HFFc6 (cell line): ENCODE results near the gene IL10. TPM values are rescaled to one million over a fixed set of nuclear protein-coding genes. Genes with fewer than 3 reads are reported as not detected.

Source experiments
- DNase-seq: peaks from one replicate; pipeline ENCODE4 v3.0.0-alpha.2; 2018
- H3K27ac Mint-ChIP-seq: 2 replicates; pipeline ENCODE4 v1.8.0; 2020; ENCODE audit warnings: mild to moderate bottlenecking, mixed read lengths
- H3K27me3 Mint-ChIP-seq: 2 replicates; pipeline ENCODE4 v1.8.0; 2021; ENCODE audit warnings: mild to moderate bottlenecking, moderate library complexity, mixed read lengths; ENCODE audit not compliant: insufficient read depth
- H3K36me3 Mint-ChIP-seq: 2 replicates; pipeline ENCODE4 v1.8.0; 2021; ENCODE audit warnings: low read depth, mixed read lengths
- H3K4me1 Mint-ChIP-seq: 2 replicates; pipeline ENCODE4 v1.8.0; 2020; ENCODE audit warnings: low read depth, mixed read lengths
- H3K4me3 Mint-ChIP-seq: 2 replicates; pipeline ENCODE4 v1.8.0; 2020; ENCODE audit warnings: mild to moderate bottlenecking, moderate library complexity, mixed read lengths
- H3K9me3 Mint-ChIP-seq: 2 replicates; pipeline ENCODE4 v1.8.0; 2020; ENCODE audit warnings: mild to moderate bottlenecking, mixed read lengths
- total RNA-seq, 6 experiments: library from RNA; stranded (reverse); fragmentation: NEBNext Ultra II Directional; extraction: Animal tissue kit (Norgen Biotek cat#: 25700); gene quantifications; 2 replicates in 1 of 6; 3 replicates in 5 of 6; pipeline ENCODE4 v1.2.3, GENCODE V29; 2021
- TF ChIP-seq, protein P1 (sequence below): fragments of 200-600 bp; sonication (generic); IDR thresholded peaks from 2 replicates; pipeline ENCODE4 v1.5.0; 2021; ENCODE audit warnings: antibody characterized with exemption, mild to moderate bottlenecking

The IL10 gene
- total RNA-seq, 6 experiments from 2014 or later, result not detected

DNA sequence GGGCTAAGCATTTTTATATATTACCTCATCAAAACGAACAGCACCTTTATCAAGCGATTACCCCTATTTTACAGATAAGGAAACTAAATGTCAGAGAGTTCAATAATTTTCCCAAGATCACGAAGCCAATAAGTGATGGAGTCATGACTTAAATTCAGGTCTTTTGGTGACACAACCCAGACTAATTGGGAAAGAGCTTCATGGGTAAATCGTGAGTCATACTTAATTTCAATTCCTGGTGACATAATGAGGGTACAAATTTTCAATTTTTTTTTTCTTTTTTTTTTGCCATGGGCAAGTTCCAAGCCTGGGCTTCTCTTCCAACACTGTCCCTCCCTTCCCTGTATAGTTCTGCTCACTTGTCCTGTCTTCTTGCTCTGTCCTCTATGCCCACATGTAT lies 30.1 kb upstream of the IL10 start:
- no peaks in the 10 kb centered on the region for H3K36me3 Mint-ChIP-seq
- H3K4me1 Mint-ChIP-seq, result peaks cover 40% of the 10 kb centered on the region
- no peak overlapping the region for H3K27ac Mint-ChIP-seq
- TF ChIP-seq, protein P1, sequence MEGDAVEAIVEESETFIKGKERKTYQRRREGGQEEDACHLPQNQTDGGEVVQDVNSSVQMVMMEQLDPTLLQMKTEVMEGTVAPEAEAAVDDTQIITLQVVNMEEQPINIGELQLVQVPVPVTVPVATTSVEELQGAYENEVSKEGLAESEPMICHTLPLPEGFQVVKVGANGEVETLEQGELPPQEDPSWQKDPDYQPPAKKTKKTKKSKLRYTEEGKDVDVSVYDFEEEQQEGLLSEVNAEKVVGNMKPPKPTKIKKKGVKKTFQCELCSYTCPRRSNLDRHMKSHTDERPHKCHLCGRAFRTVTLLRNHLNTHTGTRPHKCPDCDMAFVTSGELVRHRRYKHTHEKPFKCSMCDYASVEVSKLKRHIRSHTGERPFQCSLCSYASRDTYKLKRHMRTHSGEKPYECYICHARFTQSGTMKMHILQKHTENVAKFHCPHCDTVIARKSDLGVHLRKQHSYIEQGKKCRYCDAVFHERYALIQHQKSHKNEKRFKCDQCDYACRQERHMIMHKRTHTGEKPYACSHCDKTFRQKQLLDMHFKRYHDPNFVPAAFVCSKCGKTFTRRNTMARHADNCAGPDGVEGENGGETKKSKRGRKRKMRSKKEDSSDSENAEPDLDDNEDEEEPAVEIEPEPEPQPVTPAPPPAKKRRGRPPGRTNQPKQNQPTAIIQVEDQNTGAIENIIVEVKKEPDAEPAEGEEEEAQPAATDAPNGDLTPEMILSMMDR, result no peak
- DNase-seq, result no peak
- H3K4me3 Mint-ChIP-seq, result no peak overlapping the region
- peaks cover 6% of the 10 kb centered on the region for H3K27me3 Mint-ChIP-seq
- no peaks in the 10 kb centered on the region for H3K9me3 Mint-ChIP-seq

DNA sequence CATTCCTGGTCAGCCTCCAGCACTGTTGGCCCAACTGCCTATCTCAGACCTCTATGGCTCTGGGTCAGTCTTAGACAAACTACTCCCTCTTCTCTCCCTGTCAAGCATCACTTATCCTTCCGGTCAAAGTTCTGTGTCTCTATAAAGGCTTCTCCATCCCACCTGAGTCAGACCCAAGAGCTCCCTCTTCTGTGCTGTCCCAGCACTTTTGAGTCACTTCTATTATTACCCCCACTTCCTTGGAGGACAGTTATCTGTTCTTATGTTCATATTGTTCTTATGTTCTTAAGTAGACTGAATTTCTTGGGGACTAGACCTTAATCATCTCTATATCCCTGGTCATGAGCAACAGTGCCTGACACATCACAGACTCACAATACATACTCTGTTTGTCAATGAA lies 29.2 kb upstream of the IL10 start:
- H3K4me1 Mint-ChIP-seq, result peaks cover 40% of the 10 kb centered on the region
- no peaks in the 10 kb centered on the region for H3K9me3 Mint-ChIP-seq
- no peak overlapping the region for H3K4me3 Mint-ChIP-seq
- H3K36me3 Mint-ChIP-seq, result no peaks in the 10 kb centered on the region
- H3K27me3 Mint-ChIP-seq, result peaks cover 6% of the 10 kb centered on the region
- no peak overlapping the region for H3K27ac Mint-ChIP-seq
- no peak for DNase-seq
- TF ChIP-seq, protein P1, result no peak

- no peak for DNase-seq
- H3K36me3 Mint-ChIP-seq, result no peaks in the 10 kb centered on the region
- H3K4me3 Mint-ChIP-seq, result no peak overlapping the region
- peaks cover 40% of the 10 kb centered on the region for H3K4me1 Mint-ChIP-seq
- TF ChIP-seq, protein P1, result no peak
- H3K27me3 Mint-ChIP-seq, result peaks cover 6% of the 10 kb centered on the region
- no peaks in the 10 kb centered on the region for H3K9me3 Mint-ChIP-seq
- no peak overlapping the region for H3K27ac Mint-ChIP-seq
Measured at GRCh38 chr1:206800891-206801290, 28.6 kb upstream of the IL10 start.

DNA sequence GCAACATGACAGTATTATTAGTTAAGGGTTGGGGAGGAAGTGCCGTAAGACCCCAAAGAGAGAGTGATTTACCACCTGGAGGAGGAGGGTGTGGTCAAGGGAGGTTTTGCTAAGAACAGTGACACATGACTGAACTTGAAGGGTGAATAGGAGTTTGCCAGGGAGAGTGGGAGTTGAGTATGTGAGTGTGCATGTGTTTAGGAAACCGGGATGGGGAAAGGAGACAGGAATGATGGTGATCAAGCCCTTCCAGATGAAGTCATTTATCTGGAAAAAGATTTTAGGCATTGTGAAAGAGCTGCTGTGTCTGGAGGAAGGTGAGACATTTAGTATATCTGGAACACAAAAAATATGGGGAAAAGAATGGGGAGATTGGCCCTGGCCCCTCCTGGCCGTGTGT lies 28.1 kb upstream of the IL10 start:
- Mint-ChIP-seq H3K36me3 (no peaks in the 10 kb centered on the region), H3K27me3 (peaks cover 6% of the 10 kb centered on the region), H3K9me3 (no peaks in the 10 kb centered on the region), H3K27ac (no peak overlapping the region), H3K4me3 (no peak overlapping the region), H3K4me1 (peaks cover 40% of the 10 kb centered on the region)
- TF ChIP-seq, protein P1, result no peak
- no peak for DNase-seq

- no peaks in the 10 kb centered on the region for H3K9me3 Mint-ChIP-seq
- TF ChIP-seq, protein P1, result no peak
- H3K27me3 Mint-ChIP-seq, result peaks cover 3% of the 10 kb centered on the region
- peaks cover 37% of the 10 kb centered on the region for H3K4me1 Mint-ChIP-seq
- no peak overlapping the region for H3K27ac Mint-ChIP-seq
- H3K36me3 Mint-ChIP-seq, result no peaks in the 10 kb centered on the region
- no peak overlapping the region for H3K4me3 Mint-ChIP-seq
- no peak for DNase-seq
Measured at GRCh38 chr1:206799311-206799710, 27.0 kb upstream of the IL10 start.
